HG03045 (cell line): ENCODE results near the gene CFAP58.

Experiments used
- ATAC-seq: cut with Tn5 transposase; IDR thresholded peaks from one replicate; pipeline ENCODE4 v1.9.1; 2021; ENCODE audit warnings: mild to moderate bottlenecking, moderate library complexity; ENCODE audit not compliant: unreplicated experiment

Gene CFAP58

GRCh38 chr10:104353325-104354048, at the start of gene CFAP58:
CFAP58 (plus strand) TSS chr10:104353833; CDS start chr10:104353898, 65 bp downstream.
- ATAC-seq = peak; percentile 63

GRCh38 chr10:104304356-104304745, 49.3 kb upstream of the CFAP58 start:
- no peak for ATAC-seq

GRCh38 chr10:104304927-104305326, 48.7 kb upstream of the CFAP58 start:
- ATAC-seq = no peak

GRCh38 chr10:104306897-104307296, 46.7 kb upstream of the CFAP58 start:
- no peak for ATAC-seq

- ATAC-seq = no peak
Measured at GRCh38 chr10:104307576-104308438, 45.8 kb upstream of the CFAP58 start.

- peak; percentile 67 for ATAC-seq
Measured at GRCh38 chr10:104308439-104308903, 45.2 kb upstream of the CFAP58 start.

- no peak for ATAC-seq
Measured at GRCh38 chr10:104309980-104310978, 43.4 kb upstream of the CFAP58 start.

- no peak for ATAC-seq
Measured at GRCh38 chr10:104311184-104311720, 42.4 kb upstream of the CFAP58 start.

GRCh38 chr10:104314591-104315485, 38.8 kb upstream of the CFAP58 start:
- no peak for ATAC-seq

- no peak for ATAC-seq
Measured at GRCh38 chr10:104315486-104315921, 38.1 kb upstream of the CFAP58 start.

GRCh38 chr10:104316321-104317099, 37.1 kb upstream of the CFAP58 start:
- no peak for ATAC-seq

- ATAC-seq = no peak
Measured at GRCh38 chr10:104317269-104317710, 36.3 kb upstream of the CFAP58 start.

- ATAC-seq = no peak
Measured at GRCh38 chr10:104317726-104318299, 35.8 kb upstream of the CFAP58 start.

GRCh38 chr10:104318326-104318725, 35.3 kb upstream of the CFAP58 start:
- no peak for ATAC-seq

- no peak for ATAC-seq
Measured at GRCh38 chr10:104318810-104319741, 34.6 kb upstream of the CFAP58 start.

GRCh38 chr10:104321226-104321625, 32.4 kb upstream of the CFAP58 start:
- no peak for ATAC-seq
